ENCODE measurements around the gene NRG3.
"Not testable (repeated sequence)": the region's sequence is repeated elsewhere in the genome, so short reads cannot be mapped to it uniquely, and the experiment has no call there.

The NRG3 gene

GRCh38 chr10:82282782-82283456 lies 407.9 kb downstream of the NRG3 start:
- no peak for DNase-seq (ENCODE audit: low read depth in 3 of 3)

- DNase-seq (ENCODE audit: low read depth in 3 of 3), result no peak
Observed at GRCh38 chr10:82284180-82284579, 409.2 kb downstream of the NRG3 start.

DNA sequence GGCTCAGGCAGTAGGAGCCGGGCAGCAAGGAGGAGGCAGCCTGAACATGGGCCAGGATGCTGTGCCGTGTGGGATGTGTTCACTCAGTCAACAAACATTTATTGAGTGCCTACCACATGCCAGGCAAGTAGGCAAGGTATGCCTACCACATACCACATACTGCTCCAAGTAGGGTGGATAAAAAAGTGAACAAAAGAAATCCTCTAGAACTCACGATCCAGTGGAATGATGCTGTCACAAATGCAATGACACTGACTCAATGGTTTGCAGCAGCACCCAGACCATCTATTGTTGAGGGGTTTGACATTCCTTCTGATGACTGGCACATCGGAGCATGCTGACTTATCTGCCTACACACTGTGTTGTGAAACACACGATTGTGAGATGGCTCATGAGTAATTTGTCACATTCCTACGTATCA lies 413.5 kb downstream of the NRG3 start:
- no peak for DNase-seq (ENCODE audit: low read depth in 3 of 3)

DNA sequence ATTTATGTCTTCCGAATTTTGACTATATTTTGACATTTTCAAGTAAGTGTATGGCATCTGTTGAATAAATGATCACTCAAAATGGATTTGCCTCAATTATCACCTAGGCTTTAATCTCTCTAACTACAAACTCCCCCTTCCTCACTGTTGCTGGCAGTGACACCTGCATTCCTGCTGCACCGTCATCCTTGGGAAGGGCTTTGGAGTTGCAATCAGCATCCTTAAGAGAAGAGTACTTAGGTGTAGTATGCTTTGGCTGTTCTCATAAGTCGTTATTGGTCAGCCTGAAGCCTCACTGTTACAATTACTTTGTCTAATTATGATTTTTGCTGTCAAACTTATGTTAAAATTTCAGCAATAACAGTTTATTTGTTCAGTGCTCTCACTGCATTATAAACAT lies 415.0 kb downstream of the NRG3 start:
- DNase-seq (ENCODE audit: low read depth in 3 of 3), result no peak

GRCh38 chr10:82294874-82295378 lies 419.9 kb downstream of the NRG3 start:
- DNase-seq (ENCODE audit: low read depth in 3 of 3), result no peak

GRCh38 chr10:82308641-82309040 lies 433.6 kb downstream of the NRG3 start:
- DNase-seq (ENCODE audit: low read depth in 3 of 3), result no peak

DNA sequence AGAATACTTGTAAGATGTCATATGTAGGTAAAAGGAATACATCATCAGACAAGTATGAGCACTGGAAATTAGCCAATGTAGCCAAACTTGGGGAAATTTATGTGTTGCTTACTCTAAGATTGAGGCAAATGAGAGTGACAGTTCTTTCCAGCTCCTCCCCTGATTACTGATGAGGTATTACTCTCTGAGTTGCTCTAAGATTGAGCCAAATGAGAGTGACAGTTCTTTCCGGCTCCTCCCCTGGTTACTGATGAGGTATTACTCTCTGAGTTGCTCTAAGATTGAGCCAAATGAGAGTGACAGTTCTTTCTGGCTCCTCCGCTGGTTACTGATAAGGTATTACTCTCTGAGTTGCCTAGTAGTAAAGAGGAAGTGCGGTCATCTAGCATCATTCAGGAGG lies 435.8 kb downstream of the NRG3 start:
- DNase-seq (ENCODE audit: low read depth in 3 of 3), result no peak

DNA sequence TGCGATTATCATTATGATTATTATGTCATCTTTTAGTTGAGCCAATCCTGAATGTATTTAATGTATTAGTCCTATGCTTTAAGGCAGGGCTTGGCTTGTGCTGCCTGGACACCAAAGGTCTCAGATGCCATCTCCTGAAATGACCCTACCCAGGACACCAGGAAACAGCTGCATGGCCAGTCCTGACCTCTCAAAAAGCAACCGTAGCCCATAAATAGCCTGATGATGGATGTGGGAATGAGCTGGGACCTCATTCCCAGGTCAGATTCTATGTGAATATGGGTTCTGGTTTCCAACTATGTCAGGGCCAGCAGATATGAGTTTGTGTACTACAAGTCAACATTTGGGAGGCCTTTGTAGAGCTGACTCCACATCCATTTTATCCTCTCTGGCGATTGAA lies 438.4 kb downstream of the NRG3 start:
- DNase-seq (ENCODE audit: low read depth in 3 of 3), result no peak

DNA sequence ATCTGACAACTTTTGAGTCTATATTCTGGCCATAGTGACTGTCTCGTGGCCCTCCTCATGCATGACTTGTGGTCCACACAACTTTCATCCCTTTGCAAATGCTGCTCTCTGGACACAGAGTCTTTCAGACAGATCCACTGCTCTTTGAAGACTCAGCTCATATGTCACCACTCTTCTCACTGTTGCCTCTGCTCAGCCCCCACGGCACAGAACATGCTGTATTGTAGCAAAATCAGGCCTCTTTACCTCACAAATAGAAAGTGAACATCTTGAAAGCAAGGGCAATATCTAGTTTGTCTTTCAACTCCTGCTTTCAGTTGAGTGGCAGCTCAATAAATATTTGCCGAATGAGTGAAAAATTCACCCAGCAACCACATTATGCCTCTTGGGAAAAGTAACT lies 443.5 kb downstream of the NRG3 start:
- no peak for DNase-seq (ENCODE audit: low read depth in 3 of 3)

- DNase-seq (ENCODE audit: low read depth in 3 of 3), result no peak
Observed at GRCh38 chr10:82319074-82319473, 444.1 kb downstream of the NRG3 start.

DNA sequence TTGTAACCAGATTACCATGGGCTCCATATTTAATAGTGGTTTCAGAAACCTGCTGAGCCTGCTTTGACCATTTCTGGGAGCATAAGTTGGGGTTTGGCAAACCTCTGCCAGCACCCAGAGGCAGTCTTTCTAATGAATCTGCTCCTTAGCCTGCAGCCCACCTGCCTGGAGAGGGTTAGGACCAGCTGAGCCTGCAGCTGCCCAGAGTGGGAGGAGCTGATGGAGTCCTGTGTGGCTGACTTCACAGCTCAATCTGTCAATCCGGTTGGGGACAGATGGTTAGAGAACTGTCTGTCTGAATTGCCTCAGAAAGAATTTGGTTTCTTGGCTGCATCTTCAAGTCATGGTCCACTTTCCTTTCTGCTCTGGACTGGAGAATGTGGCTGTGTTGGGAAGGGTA lies 444.6 kb downstream of the NRG3 start:
- no peak for DNase-seq (ENCODE audit: low read depth in 3 of 3)

DNA sequence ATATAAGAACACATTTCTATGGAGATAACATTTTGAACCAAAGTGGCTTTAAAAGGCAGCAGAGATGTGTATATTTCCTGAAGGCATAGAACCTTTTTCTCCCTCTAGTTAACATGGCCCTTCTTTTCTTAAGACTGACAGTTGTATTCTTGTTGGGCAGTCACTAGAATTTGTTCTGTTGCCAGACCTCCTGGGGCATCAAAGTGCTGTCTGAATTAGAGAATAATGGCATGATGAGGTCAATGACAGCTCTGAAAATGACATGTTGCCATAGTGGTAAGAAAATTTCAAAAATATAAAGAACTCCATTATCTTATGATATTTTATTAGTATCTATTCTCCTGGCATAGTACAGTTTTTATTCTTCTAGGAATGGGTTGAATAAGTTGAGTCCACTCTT lies 446.7 kb downstream of the NRG3 start:
- DNase-seq (ENCODE audit: low read depth in 3 of 3), result no peak

GRCh38 chr10:82331716-82332115 lies 456.7 kb downstream of the NRG3 start:
- no peak for DNase-seq (ENCODE audit: low read depth in 3 of 3)

- DNase-seq (ENCODE audit: low read depth in 3 of 3), result no peak
Observed at GRCh38 chr10:82335831-82336230, 460.8 kb downstream of the NRG3 start.

GRCh38 chr10:82340166-82340565 lies 465.2 kb downstream of the NRG3 start:
- DNase-seq (ENCODE audit: low read depth in 3 of 3), result no peak

DNA sequence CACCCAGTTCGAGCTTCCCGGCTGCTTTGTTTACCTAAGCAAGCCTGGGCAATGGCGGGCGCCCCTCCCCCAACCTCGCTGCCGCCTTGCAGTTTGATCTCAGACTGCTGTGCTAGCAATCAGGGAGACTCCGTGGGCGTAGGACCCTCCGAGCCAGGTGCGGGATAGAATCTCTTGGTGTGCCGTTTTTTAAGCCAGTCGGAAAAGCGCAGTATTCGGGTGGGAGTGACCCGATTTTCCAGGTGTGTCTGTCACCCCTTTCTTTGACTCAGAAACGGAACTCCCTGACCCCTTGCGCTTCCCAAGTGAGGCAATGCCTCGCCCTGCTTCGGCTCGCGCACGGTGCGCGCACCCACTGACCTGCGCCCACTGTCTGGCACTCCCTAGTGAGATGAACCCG lies 474.6 kb downstream of the NRG3 start:
- DNase-seq (ENCODE audit: low read depth in 3 of 3), result not testable (repeated sequence)

DNA sequence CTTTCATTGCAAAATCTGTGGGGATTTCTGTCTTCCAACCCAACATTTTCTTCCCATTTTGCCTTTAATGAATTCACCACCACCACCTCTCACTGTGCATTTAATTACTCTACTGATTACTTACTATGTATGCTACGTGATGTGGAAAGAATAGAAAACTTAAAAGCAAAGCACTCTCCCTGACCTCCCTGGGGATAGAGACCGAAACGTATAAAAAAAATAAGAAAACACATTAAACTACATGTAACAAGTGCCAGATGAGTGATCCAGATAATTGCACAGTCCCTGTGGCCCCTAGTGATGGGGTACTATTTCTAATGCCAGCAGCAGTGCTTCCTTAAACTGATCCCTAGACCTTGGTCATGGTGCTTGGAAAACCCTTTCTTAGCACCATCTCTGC lies 478.4 kb downstream of the NRG3 start:
- DNase-seq (ENCODE audit: low read depth in 3 of 3), result no peak

DNA sequence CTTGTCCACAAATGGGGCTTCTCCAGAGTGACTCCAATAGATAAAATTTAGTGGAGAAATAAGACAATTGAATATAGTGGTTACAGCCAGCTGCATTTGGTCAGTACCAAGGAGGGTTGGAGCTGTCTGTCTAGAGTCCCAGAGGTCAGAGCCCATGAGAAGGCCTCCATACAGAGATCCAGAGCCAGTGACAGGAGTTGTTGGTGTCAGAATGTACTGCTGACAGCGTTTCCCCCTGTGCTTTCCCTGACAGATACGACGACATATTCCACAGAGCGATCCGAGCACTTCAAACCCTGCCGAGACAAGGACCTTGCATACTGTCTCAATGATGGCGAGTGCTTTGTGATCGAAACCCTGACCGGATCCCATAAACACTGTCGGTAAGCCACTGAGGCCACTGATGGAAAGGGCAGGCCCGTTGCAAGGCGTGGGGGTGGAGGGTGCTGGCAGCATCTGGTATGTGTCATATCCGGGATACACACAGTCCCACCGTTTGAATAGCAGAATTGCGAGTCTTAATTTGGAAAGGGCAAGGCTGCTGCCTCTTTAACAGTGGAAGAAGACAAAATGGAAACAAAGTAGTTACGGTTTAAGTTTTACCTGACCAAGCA lies 483.6 kb downstream of the NRG3 start:
- no peak for DNase-seq (ENCODE audit: low read depth in 3 of 3)

DNA sequence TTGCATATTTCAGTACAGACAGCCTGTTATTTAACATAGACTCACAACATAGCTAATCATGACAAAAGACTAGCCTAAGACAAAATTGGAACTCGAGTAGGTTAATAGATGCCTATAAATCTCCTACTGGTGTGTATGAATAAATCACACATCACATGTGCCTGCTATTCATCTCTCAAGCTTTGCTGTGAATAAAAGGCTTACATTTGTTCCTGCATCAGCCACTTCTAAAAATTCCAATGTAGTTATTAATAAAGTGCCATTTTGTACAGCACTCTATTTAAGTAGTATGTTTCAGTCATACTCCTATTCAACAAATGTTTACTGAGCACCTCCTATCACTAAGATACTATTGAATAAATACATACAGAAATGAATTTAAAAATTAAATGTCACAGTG lies 486.3 kb downstream of the NRG3 start:
- DNase-seq (ENCODE audit: low read depth in 3 of 3), result no peak

DNA sequence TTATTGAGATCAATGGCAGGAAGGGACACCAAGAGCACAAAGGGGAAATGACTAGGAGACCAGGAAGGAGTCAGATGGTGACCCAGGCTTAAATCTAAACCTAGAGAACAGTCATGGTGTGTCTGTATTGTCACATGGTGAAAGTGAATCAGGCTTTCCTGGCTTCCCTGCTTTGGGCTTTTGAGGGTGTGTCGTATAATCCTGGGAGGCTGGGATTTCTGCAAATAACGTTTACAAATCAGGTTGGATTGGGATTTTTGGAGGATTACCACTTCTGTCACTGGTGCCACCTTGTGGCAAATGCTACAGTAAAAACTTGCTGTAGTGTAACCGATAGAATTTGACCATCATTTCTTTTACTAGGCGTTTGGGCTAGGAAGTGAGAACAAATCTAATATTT lies 502.6 kb downstream of the NRG3 start:
- DNase-seq (ENCODE audit: low read depth in 3 of 3), result no peak

- DNase-seq (ENCODE audit: low read depth in 3 of 3), result no peak
Observed at GRCh38 chr10:82378146-82378545, 503.2 kb downstream of the NRG3 start.

DNA sequence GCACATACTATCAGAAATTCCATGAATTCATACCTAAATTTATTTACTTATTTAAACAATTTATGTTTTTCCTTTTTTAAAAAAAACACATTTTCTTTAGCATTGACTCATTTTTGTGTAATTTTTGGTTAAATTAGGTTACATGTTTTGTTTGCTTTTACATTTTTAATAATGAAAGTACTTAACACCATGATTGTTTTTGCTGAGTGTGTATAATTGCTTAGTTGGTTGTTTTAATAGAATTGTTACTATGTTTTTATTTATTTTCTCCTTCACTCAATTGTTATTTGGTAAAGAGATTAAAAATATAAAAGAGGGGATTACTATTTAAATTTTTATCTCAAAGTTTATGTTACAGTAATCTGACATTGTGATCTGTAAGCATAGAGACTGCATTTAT lies 508.4 kb downstream of the NRG3 start:
- no peak for DNase-seq (ENCODE audit: low read depth in 3 of 3)

- DNase-seq (ENCODE audit: low read depth in 3 of 3), result no peak
Observed at GRCh38 chr10:82390866-82391658, 516.1 kb downstream of the NRG3 start.
